GM11168 (cell line): Measurements from ENCODE around the gene POU6F2.

Source experiments
- in situ Hi-C: fragments of 300-500 bp; cut with MboI; formaldehyde crosslinking; loops from one replicate; pipeline ENCODE4 v1.12.0; 2022; ENCODE audit warnings: low sequenced_read_pairs; ENCODE audit not compliant: unreplicated experiment

POU6F2 gene

DNA sequence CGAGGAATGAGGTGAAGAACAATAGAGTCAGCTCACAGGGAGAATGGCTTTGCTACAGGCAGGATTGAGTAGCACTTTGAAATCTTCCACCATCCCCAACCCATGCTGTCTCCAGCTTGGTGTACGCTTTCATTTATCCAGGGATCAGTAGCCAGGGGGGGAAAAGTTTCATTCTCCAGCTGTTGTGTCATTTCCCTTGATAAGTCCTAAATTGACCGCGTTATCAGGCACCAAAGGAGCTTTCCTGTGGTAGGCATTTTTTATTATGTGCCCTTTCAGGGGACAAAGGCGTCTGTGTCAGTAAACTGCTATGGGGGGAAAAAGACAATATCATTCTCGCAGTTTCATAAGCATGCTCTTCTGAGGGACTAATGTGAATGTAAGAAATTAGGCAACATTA is 481.9 kb downstream of the POU6F2 start:
- in situ Hi-C loops = loop anchor here (25.0 kb wide), 2 partner anchors 522 to 647 kb away; no protein-coding TSS in a partner anchor

GRCh38 chr7:39460486-39460885 is 482.8 kb downstream of the POU6F2 start:
- in situ Hi-C loops = loop anchor here (25.0 kb wide), 2 partner anchors 523 to 648 kb away; no protein-coding TSS in a partner anchor

DNA sequence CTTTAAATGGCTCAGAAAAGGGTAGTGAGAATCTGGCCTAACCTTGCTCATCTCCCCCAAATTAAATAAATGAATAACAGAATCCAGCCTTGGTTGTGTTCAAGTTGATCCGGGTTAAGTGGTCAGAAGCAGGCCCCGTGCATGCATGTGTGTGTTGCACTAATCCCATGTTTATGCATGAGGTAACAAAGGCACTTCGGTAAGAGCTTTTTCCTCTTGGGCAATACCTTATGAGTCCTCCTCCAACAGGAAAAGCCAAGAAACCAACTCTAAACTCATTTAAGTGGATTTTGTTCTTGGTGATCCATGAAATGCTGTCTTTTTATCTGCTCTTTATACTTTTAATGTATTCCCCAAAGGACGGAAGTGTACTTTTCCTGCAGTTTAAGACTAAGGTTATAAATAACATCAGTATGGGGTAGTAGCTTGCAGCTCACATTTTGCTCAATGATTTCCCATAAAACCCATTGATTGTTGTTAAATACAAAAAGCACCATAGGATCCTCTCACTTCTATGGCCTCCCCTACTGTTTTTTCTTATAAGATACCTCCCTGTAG is 483.6 kb downstream of the POU6F2 start:
- in situ Hi-C loops = loop anchor here (25.0 kb wide), 2 partner anchors 524 to 649 kb away; no protein-coding TSS in a partner anchor

GRCh38 chr7:39463252-39463651 is 485.5 kb downstream of the POU6F2 start:
- in situ Hi-C loops = loop anchor here (25.0 kb wide), 2 partner anchors 526 to 651 kb away; no protein-coding TSS in a partner anchor

DNA sequence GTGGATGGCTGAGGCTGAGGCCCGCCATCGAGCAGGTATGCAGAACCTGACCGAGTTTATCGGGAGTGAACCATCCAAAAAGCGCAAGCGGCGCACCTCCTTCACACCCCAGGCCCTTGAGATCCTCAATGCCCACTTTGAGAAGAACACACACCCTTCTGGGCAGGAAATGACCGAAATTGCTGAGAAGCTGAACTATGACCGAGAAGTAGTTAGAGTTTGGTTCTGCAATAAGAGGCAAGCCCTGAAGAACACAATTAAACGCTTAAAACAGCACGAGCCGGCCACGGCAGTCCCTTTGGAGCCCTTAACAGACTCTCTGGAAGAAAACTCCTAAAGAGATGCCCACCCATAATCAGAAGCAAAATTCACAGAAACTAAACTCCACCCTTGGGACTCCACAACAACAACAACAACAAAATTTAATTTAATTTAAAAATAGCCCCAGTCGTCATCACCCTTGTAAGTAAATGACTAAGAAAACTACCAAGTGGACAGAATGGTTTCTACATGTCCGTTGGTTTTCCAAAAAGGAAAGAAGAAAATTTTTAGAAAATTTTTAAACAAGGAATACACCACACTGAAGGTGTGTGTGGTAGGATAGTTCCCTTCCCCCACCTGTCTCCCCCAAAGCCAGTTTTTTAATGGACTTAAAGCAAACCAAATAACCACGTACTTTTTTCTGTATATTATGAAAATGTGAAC is 486.8 kb downstream of the POU6F2 start:
- in situ Hi-C loops = loop anchor here (25.0 kb wide), 2 partner anchors 527 to 652 kb away; no protein-coding TSS in a partner anchor

GRCh38 chr7:39465055-39465929 is 487.6 kb downstream of the POU6F2 start:
- in situ Hi-C loops = loop anchor here (25.0 kb wide), 2 partner anchors 528 to 653 kb away; no protein-coding TSS in a partner anchor

GRCh38 chr7:39468261-39468660 is 490.6 kb downstream of the POU6F2 start:
- in situ Hi-C loops = loop anchor here (25.0 kb wide), 2 partner anchors 531 to 656 kb away; no protein-coding TSS in a partner anchor

DNA sequence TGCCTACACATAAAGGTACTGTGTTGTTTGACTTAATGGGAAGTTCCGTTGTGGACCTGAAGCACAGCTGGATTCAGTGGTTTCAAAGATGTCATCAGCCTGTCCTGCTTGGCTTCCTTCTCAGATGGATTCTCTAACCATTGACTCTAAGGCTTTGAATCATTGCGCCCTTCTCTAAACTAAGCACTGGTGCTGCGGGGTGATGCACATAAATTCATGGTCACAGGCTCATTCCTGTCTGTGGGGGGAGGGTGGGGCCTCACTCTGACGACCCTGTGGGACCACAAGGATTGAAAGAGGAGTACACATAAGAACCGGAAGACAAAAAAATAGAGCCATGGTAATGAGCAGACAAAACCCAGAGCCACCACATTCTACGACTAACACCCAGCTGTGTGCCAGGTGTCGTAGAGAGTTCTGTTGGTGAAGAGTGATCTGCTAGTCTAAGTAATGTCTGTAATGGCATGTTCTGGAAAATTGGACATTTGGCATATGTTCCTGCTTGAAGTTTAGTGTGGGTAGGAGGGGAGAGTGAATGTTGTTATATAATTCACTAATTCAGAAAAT is 491.2 kb downstream of the POU6F2 start:
- in situ Hi-C loops = loop anchor here (25.0 kb wide), 2 partner anchors 532 to 657 kb away; no protein-coding TSS in a partner anchor

DNA sequence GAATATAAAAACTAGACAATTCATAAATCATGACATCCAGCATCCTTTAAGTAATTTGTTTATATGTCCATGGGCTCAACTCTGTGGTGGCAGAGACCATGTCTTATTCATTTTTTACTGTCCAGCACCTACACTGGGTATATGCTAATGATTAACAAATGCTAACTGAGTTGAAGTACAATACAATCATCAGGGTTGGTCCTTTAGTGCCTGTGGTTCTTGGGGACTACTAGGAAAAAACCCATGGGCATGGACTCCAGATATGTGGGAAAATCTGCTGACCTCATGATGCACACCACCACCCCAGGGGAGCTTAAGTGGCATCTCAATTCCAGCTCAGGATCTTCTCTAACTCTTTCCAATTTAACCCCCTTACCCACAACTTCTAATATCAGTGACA is 503.2 kb downstream of the POU6F2 start:
- in situ Hi-C loops = no loop called here

DNA sequence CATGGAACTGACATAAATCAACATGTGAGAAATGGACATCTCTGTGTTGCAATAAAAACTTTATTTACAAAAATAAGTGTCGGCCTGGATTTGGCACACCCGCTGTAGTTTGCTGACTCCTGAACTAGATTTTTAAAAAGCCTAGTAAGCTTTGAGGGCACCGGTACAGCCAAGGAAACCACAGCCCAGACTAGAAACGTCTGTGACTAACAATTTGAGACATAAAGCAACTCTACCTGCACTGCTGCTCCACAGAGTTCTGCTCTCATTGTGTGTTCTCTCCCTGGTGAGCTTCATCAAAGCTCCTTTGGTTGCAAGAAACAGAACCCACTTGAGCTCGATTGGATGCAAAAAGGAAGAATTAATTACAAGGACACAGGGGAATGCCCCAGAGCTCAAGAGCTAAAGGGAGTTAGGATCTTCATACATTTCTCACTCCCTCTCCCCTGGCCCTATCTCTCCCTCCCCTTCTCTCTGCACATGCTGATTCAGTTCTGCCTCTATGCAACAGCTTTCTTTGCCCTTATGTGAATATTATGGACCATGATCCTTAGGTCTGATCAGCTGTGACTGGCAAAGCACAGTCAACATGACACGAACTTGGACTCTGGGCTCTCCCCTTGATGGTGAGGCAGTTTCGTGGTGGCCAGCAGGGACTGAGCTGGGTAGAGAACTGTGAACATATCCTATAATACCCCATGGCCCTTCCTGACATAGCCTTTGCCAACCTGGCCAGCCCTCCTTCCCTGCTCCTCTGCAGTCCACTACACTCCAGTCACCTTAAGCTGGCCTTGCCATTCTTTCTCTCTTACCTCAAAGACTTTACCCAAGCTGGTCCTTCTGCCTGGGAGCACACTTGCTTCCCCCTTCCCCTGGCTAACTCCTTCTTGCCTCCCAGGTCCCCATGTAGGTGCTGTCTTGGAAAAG is 511.0 kb downstream of the POU6F2 start:
- in situ Hi-C loops = no loop called here

- in situ Hi-C loops = no loop called here
Measured at GRCh38 chr7:39490296-39490695, 512.6 kb downstream of the POU6F2 start.

DNA sequence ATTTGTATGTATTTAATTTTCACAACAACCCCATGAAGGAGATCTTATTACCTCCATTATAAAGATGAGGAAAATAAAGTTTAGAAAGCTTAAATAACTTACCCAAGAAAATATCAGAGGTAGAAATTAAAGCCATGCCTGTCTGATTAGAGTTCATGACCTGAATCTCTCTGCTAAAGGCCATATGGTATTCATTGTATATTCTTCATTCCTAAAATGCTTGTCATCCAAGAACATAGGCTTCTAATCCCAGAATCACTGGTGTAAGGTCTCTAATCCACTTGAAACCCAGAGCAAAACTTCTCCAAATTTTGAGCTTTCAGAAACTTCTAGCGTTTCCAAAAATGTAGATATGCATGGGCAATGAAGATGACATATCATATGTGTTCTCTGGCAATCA is 516.2 kb downstream of the POU6F2 start:
- in situ Hi-C loops = no loop called here

GRCh38 chr7:39501358-39501757 is 523.6 kb downstream of the POU6F2 start:
- in situ Hi-C loops = no loop called here

GRCh38 chr7:39504963-39505362 is 527.3 kb downstream of the POU6F2 start:
- in situ Hi-C loops = no loop called here

DNA sequence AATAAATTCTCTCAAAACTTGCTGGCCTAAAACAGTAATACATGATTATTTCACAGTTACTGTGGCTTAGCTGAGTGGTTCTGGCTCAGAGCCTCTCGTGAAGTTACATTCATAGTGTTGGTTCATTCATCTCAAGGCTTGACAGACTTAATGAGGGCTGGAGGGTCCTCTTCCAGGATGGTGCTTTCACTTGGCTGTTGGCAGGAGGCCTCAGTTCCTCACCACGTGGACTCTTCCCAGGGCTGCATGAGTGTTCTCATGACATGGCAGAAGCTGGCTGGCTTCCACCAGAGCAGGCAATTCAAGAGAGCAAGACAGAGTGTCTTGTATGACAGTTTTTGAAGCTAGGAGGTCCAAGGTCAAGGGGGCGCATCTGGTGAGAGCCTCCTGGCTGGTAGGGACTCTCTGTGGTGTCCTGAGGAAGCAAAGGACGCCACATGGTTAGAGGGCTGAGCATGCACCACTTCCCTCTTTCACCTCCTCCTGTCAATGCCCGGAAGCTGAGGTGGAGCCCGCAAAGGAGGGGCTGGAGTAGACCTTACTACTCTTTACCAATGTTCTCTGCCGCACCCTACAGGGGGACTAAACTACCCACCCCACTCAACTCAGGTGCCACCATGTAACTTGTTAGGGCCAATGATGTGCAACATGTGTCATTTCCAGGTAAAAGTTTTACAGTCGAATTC is 530.3 kb downstream of the POU6F2 start:
- in situ Hi-C loops = no loop called here

DNA sequence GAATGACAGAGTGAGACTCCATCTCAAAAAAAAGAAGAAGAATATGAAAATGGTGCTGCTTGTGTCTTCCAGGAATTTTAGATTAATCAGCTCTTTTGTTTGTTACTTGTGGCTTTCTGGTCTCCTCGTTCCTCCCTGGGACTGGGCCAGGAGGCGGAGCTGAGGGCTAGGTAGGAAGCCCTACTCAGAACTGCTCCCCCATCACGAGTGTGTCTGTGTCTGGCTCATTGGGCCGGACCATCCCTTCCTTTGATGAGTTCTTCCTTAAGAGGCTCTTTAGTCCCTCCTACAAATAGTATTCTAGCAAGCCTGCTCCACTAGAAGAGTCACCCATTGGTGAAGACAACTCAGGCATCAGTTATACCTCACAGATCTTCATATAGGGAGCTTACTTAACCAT is 531.7 kb downstream of the POU6F2 start:
- in situ Hi-C loops = no loop called here

- in situ Hi-C loops = no loop called here
Measured at GRCh38 chr7:39509912-39510311, 532.2 kb downstream of the POU6F2 start.

- in situ Hi-C loops = no loop called here
Measured at GRCh38 chr7:39510864-39511354, 533.2 kb downstream of the POU6F2 start.
